HCT116 (cell line): ENCODE results near the gene ZC3H12A. TPM values are rescaled to one million over a fixed set of nuclear protein-coding genes. Genes with fewer than 3 reads are reported as not detected.

Experiments
- ATAC-seq: fragments of 200-7000 bp; cut with Tn5 transposase; 2 replicates; pipeline ENCODE4 v1.9.1; 2020; ENCODE audit warnings: mild to moderate bottlenecking, moderate library complexity
- BruUV-seq: library from RNA; stranded (reverse); fragments of 400-500 nt; replicated peaks from 2 replicates; lab custom pipeline; 2021; lab: Mats Ljungman, UMichigan
- CTCF ChIA-PET: fragments of 300-600 bp; sonication (Branson Sonifier 250); formaldehyde crosslinking; loops from one replicate; lab custom pipeline; 2021; ENCODE audit warnings: antibody characterized with exemption; lab: Charles Lee
- POLR2A ChIA-PET: fragments of 300-600, 350-600 bp; sonication (Branson Sonifier 250); formaldehyde crosslinking; loops from one replicate; lab custom pipeline; 2021; ENCODE audit warnings: antibody characterized with exemption; lab: Charles Lee
- RAD21 ChIA-PET, 2 experiments: fragments of 300-600 bp; sonication (Branson Sonifier 250); formaldehyde crosslinking; loops; one replicate each; lab custom pipeline; 2023; ENCODE audit warnings: low total read pairs in 2 of 2; ENCODE audit not compliant: uncharacterized antibody in 2 of 2, unreplicated experiment in 2 of 2, low non-redundant PET in 1 of 2; lab: Charles Lee
- DNase-seq: peaks from one replicate; pipeline ENCODE4 v3.0.0-alpha.2; 2010; ENCODE audit warnings: low read depth, low spot score
- H2AFZ ChIP-seq: fragments of 200-600 bp; shearing (Covaris generic), sonication (generic); 2 replicates; pipeline ENCODE4 v1.6.1; 2017; ENCODE audit warnings: low read depth, mixed run types, mixed read lengths, antibody characterized with exemption, low read length; ENCODE audit not compliant: poor library complexity, severe bottlenecking
- H3K27ac ChIP-seq: 2 replicates; pipeline ENCODE4 v1.5.1; 2012; ENCODE audit warnings: low read depth, low read length
- H3K27me3 ChIP-seq: fragments of 200-600 bp; sonication (generic); 2 replicates; pipeline ENCODE4 v1.6.1; 2016; ENCODE audit warnings: mixed run types, low read length, mixed read lengths; ENCODE audit not compliant: insufficient read depth
- H3K36me3 ChIP-seq, 2 experiments: fragments of 200-500 bp in 1 of 2; fragments of 200-600 bp in 1 of 2; sonication (Bioruptor generic) in 1 of 2; sonication (generic) in 1 of 2; 2 replicates each; pipeline versions ENCODE4 v1.5.1 to v1.6.1; 2014 to 2016; ENCODE audit warnings: low read length in 2 of 2, inconsistent platforms in 1 of 2, mixed read lengths in 1 of 2, mixed run types in 1 of 2; ENCODE audit not compliant: insufficient read depth in 2 of 2, control insufficient read depth in 1 of 2
- H3K4me1 ChIP-seq, 2 experiments: fragments of 200-600 bp in 1 of 2; sonication (generic) in 1 of 2; 2 replicates each; pipeline versions ENCODE4 v1.5.1 to v1.6.1; 2012 to 2017; ENCODE audit warnings: low read length in 2 of 2, inconsistent platforms in 1 of 2, mild to moderate bottlenecking in 1 of 2, mixed read lengths in 1 of 2, mixed run types in 1 of 2, moderate library complexity in 1 of 2; ENCODE audit not compliant: insufficient read depth in 2 of 2, control insufficient read depth in 1 of 2
- H3K4me2 ChIP-seq: fragments of 200-600 bp; sonication (generic); 2 replicates; pipeline ENCODE4 v1.6.1; 2017; ENCODE audit warnings: mixed run types, low read length, mixed read lengths
- H3K4me3 ChIP-seq, 2 experiments: fragments of 200-600 bp in 1 of 2; sonication (generic) in 1 of 2; replicated peaks in 1 of 2; 2 replicates each; pipeline ENCODE4 v1.5.1; 2011 to 2016; ENCODE audit warnings: low read length in 2 of 2, control low read depth in 1 of 2, low read depth in 1 of 2, mild to moderate bottlenecking in 1 of 2, mixed read lengths in 1 of 2, mixed run types in 1 of 2
- H3K79me2 ChIP-seq: fragments of 200-600 bp; sonication (generic); 2 replicates; pipeline ENCODE4 v1.6.1; 2017; ENCODE audit warnings: mild to moderate bottlenecking, mixed run types, low read length, moderate library complexity, mixed read lengths; ENCODE audit not compliant: insufficient read depth
- H3K9ac ChIP-seq: fragments of 200-600 bp; sonication (generic); 2 replicates; pipeline ENCODE4 v1.6.1; 2016; ENCODE audit warnings: low read length, mixed read lengths
- H3K9me2 ChIP-seq: fragments of 200-600 bp; sonication (generic), shearing (Covaris generic); 2 replicates; pipeline ENCODE4 v1.6.1; 2017; ENCODE audit warnings: mixed run types, mild to moderate bottlenecking, moderate library complexity; ENCODE audit not compliant: insufficient read depth
- H3K9me3 ChIP-seq, 2 experiments: fragments of 200-500 bp in 1 of 2; fragments of 200-600 bp in 1 of 2; sonication (Bioruptor generic) in 1 of 2; sonication (generic) in 1 of 2; 2 replicates each; pipeline ENCODE4 v1.6.1; 2014 to 2017; ENCODE audit warnings: low read length in 2 of 2, mixed read lengths in 2 of 2, inconsistent platforms in 1 of 2, low read depth in 1 of 2, mild to moderate bottlenecking in 1 of 2, mixed run types in 1 of 2, moderate library complexity in 1 of 2; ENCODE audit not compliant: control insufficient read depth in 1 of 2, insufficient read depth in 1 of 2
- H4K20me1 ChIP-seq: fragments of 200-600 bp; sonication (generic), shearing (Covaris generic); 2 replicates; pipeline ENCODE4 v1.6.1; 2017; ENCODE audit warnings: mixed run types, mild to moderate bottlenecking, moderate library complexity; ENCODE audit not compliant: insufficient read depth
- ATF3 ChIP-seq: IDR thresholded peaks from 2 replicates; pipeline ENCODE4 v1.6.1; 2012
- CBX3 ChIP-seq: IDR thresholded peaks from 2 replicates; pipeline ENCODE4 v1.6.1; 2012; ENCODE audit warnings: low read depth
- EGR1 ChIP-seq: IDR thresholded peaks from 2 replicates; pipeline ENCODE4 v1.6.1; 2012; ENCODE audit warnings: low read depth
- ELF1 ChIP-seq: IDR thresholded peaks from 2 replicates; pipeline ENCODE4 v1.6.1; 2012; ENCODE audit warnings: low read depth, borderline replicate concordance
- EZH2 ChIP-seq: fragments of 200-600 bp; sonication (generic); IDR thresholded peaks from 2 replicates; pipeline ENCODE4 v1.6.1; 2017; ENCODE audit warnings: antibody characterized with exemption, mixed run types
- EZH2phosphoT487 ChIP-seq: fragments of 200-600 bp; IDR thresholded peaks from 2 replicates; pipeline ENCODE4 v1.6.1; 2018; ENCODE audit warnings: antibody characterized with exemption, borderline replicate concordance
- FOSL1 ChIP-seq: IDR thresholded peaks from 2 replicates; pipeline ENCODE4 v1.6.1; 2012; ENCODE audit warnings: low read depth
- JUND ChIP-seq: IDR thresholded peaks from 2 replicates; pipeline ENCODE4 v1.6.1; 2012
- MAX ChIP-seq: IDR thresholded peaks from 2 replicates; pipeline ENCODE4 v1.6.1; 2012
- POLR2A ChIP-seq: IDR thresholded peaks from 2 replicates; pipeline ENCODE4 v1.7.0; 2011; ENCODE audit warnings: borderline replicate concordance; ENCODE audit not compliant: insufficient read depth, insufficient read length; ENCODE audit errors: extremely low read depth
- RAD21 ChIP-seq: IDR thresholded peaks from 2 replicates; pipeline ENCODE4 v1.6.1; 2012; ENCODE audit warnings: low read depth, mild to moderate bottlenecking
- REST ChIP-seq: IDR thresholded peaks from 2 replicates; pipeline ENCODE4 v1.6.1; 2012; ENCODE audit warnings: low read depth
- SIN3A ChIP-seq: IDR thresholded peaks from 2 replicates; pipeline ENCODE4 v1.6.1; 2012; ENCODE audit warnings: low read depth
- SRF ChIP-seq: IDR thresholded peaks from 2 replicates; pipeline ENCODE4 v1.6.1; 2012; ENCODE audit warnings: low read depth
- TCF7L2 ChIP-seq: IDR thresholded peaks from 2 replicates; pipeline ENCODE4 v1.7.0; 2011; ENCODE audit warnings: borderline replicate concordance, inconsistent platforms; ENCODE audit not compliant: insufficient read depth, insufficient read length; ENCODE audit errors: extremely low read depth
- ZFX ChIP-seq: fragments of 450-650 bp; IDR thresholded peaks from 2 replicates; pipeline ENCODE4 v1.6.1; 2017
- intact Hi-C: fragments of 100-400 bp; cut with micrococcal nuclease; formaldehyde crosslinking; loops from 2 replicates; pipeline ENCODE4 v1.10.0; 2022
- total RNA-seq: library from RNA; stranded (reverse); gene quantifications from one replicate; pipeline ENCODE4 v1.2.1, GENCODE V29; 2021; ENCODE audit not compliant: unreplicated experiment
- TF ChIP-seq, protein P1 (sequence below), 3 experiments: fragments of 200-600 bp in 1 of 3; sonication (generic) in 1 of 3; IDR thresholded peaks in 2 of 3; conservative IDR thresholded peaks in 1 of 3; 2 replicates each; pipeline ENCODE4 v1.5.1; 2012 to 2017; ENCODE audit warnings: low read depth in 2 of 3, low read length in 2 of 3, antibody characterized with exemption in 1 of 3, borderline replicate concordance in 1 of 3, control low read depth in 1 of 3, mild to moderate bottlenecking in 1 of 3, mixed read lengths in 1 of 3, mixed run types in 1 of 3, moderate library complexity in 1 of 3; ENCODE audit not compliant: insufficient read depth in 1 of 3

ZC3H12A gene
- total RNA-seq, 1 experiment from 2014 or later, result 10.6 TPM

DNA sequence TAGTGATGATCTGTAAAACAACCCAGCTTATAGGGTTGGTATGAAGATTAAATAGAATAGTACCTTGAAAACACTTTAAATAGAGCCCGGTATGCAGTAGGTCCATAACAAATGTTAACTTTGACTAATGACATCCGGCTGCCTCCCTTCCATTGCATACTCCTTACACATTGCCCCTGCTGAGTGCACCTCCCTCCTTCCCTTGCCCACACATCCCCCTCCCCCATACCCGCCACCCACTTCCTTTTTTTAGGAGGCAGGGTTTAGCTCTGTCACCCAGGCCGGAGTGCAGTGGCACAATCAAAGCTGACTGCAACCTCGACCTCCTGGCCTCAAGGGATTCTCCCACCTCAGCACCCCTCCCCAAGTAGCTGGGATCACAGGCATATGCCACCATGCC, 24.4 kb upstream of the ZC3H12A start:
- no peak for DNase-seq
- H3K4me1 ChIP-seq, result peaks cover 5 to 27% of the 10 kb centered on the region in 2 experiments; a peak in 3 of 4 replicates
- RAD21 ChIA-PET, result interaction anchor here in 1 of 2 experiments (1.3 kb wide), 1 partner anchor 38 kb away, joined by 5 read pairs; no protein-coding TSS in a partner anchor
- intact Hi-C loops, result loop anchor here (5.0 kb wide), 1 partner anchor 102 kb away; the partner anchor contains the start of gene SNIP1
- no peak overlapping the region for H3K9ac ChIP-seq
- POLR2A ChIA-PET, result no interaction called here
- BruUV-seq, result no TSS peak
- H3K9me3 ChIP-seq, result no peaks in the 10 kb centered on the region
- CTCF ChIA-PET, result interaction anchor here (1.6 kb wide), 1 partner anchor 38 kb away, joined by 5 read pairs; no protein-coding TSS in a partner anchor
- no peak overlapping the region for H3K4me3 ChIP-seq
- H3K36me3 ChIP-seq, result no peaks in the 10 kb centered on the region
- no peak for ATAC-seq
- no peaks in the 10 kb centered on the region for H4K20me1 ChIP-seq
- H3K79me2 ChIP-seq, result no peaks in the 10 kb centered on the region
- TF ChIP-seq, protein P1, sequence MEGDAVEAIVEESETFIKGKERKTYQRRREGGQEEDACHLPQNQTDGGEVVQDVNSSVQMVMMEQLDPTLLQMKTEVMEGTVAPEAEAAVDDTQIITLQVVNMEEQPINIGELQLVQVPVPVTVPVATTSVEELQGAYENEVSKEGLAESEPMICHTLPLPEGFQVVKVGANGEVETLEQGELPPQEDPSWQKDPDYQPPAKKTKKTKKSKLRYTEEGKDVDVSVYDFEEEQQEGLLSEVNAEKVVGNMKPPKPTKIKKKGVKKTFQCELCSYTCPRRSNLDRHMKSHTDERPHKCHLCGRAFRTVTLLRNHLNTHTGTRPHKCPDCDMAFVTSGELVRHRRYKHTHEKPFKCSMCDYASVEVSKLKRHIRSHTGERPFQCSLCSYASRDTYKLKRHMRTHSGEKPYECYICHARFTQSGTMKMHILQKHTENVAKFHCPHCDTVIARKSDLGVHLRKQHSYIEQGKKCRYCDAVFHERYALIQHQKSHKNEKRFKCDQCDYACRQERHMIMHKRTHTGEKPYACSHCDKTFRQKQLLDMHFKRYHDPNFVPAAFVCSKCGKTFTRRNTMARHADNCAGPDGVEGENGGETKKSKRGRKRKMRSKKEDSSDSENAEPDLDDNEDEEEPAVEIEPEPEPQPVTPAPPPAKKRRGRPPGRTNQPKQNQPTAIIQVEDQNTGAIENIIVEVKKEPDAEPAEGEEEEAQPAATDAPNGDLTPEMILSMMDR (IDR thresholded peaks at IDR 0.05 in 2 of 3, conservative IDR thresholded peaks at IDR 0.05 in 1 of 3; ENCODE audit: borderline replicate concordance in 1 of 3, insufficient read depth in 1 of 3, low read depth in 2 of 3, low read length in 2 of 3), result no peak
- TF ChIP-seq RAD21 (no peak), EZH2phosphoT487 (no peak), JUND (no peak), FOSL1 (no peak), EGR1 (no peak), POLR2A (no peak), CBX3 (no peak), SRF (no peak), REST (no peak), MAX (no peak), ELF1 (no peak), ATF3 (no peak), ZFX (no peak), EZH2 (no peak), TCF7L2 (no peak), SIN3A (no peak)
- no peak overlapping the region for H3K27ac ChIP-seq
- no peak overlapping the region for H2AFZ ChIP-seq
- no peak overlapping the region for H3K4me2 ChIP-seq
- no peaks in the 10 kb centered on the region for H3K27me3 ChIP-seq
- H3K9me2 ChIP-seq, result no peaks in the 10 kb centered on the region
